HepG2 (cell line): ENCODE results near the gene SNUPN. TPM values are rescaled to one million over a fixed set of nuclear protein-coding genes. Genes with fewer than 3 reads are reported as not detected.

ENCODE experiments used
- FOXK1 ChIP-seq: sonication (generic); formaldehyde crosslinking; IDR thresholded peaks from 2 replicates; pipeline ENCODE4 v1.4.0; 2020; ENCODE audit warnings: low read depth, missing genetic modification reagents, borderline replicate concordance
- GATAD2A ChIP-seq: IDR thresholded peaks from 2 replicates; pipeline ENCODE4 v1.6.1; 2016
- KAT8 ChIP-seq: IDR thresholded peaks from 2 replicates; pipeline ENCODE4 v1.6.1; 2016; ENCODE audit warnings: missing genetic modification reagents, missing compliant biosample characterization
- KLF15 ChIP-seq: sonication (generic); formaldehyde crosslinking; IDR thresholded peaks from 2 replicates; pipeline ENCODE4 v1.8.1; 2023; ENCODE audit warnings: borderline replicate concordance, mild to moderate bottlenecking, inconsistent platforms, missing genetic modification reagents, mixed read lengths
- KLF9 ChIP-seq: IDR thresholded peaks from 2 replicates; pipeline ENCODE4 v1.6.1; 2016; ENCODE audit warnings: low read depth
- MBD4 ChIP-seq: IDR thresholded peaks from 2 replicates; pipeline ENCODE4 v1.6.1; 2012; ENCODE audit warnings: low read length, inconsistent platforms, borderline replicate concordance
- MEIS2 ChIP-seq: sonication (generic); formaldehyde crosslinking; IDR thresholded peaks from 2 replicates; pipeline ENCODE4 v1.9.0; 2021; ENCODE audit warnings: mild to moderate bottlenecking, missing genetic modification reagents
- POLR2G ChIP-seq: fragments of 200-400 bp; formaldehyde crosslinking; IDR thresholded peaks from 2 replicates; pipeline ENCODE4 v1.6.1; 2018; ENCODE audit warnings: mild to moderate bottlenecking, low read depth, low read length, moderate library complexity
- SIN3B ChIP-seq: fragments of 150-350 bp; IDR thresholded peaks from 2 replicates; pipeline ENCODE4 v1.6.1; 2014; ENCODE audit warnings: low read length
- SOX6 ChIP-seq, 2 experiments: fragments of 450-650 bp in 1 of 2; sonication (generic) in 1 of 2; formaldehyde crosslinking in 1 of 2; IDR thresholded peaks; 2 replicates each; pipeline versions ENCODE4 v1.4.0 to v1.6.1; 2017 to 2020; ENCODE audit warnings: antibody characterized with exemption in 1 of 2, mild to moderate bottlenecking in 1 of 2, missing genetic modification reagents in 1 of 2
- SUZ12 ChIP-seq: fragments of 150-350 bp; IDR thresholded peaks from 2 replicates; pipeline ENCODE4 v1.6.1; 2014; ENCODE audit warnings: low read depth, low read length
- ZMAT3 ChIP-seq: sonication (generic); formaldehyde crosslinking; conservative IDR thresholded peaks from 2 replicates; pipeline ENCODE4 v1.7.0; 2021; ENCODE audit warnings: missing genetic modification reagents
- ZMYM3 ChIP-seq: sonication (generic); formaldehyde crosslinking; IDR thresholded peaks from 2 replicates; pipeline ENCODE4 v1.5.1; 2020; ENCODE audit warnings: mild to moderate bottlenecking, missing genetic modification reagents
- ZNF674 ChIP-seq: sonication (generic); formaldehyde crosslinking; IDR thresholded peaks from 2 replicates; pipeline ENCODE4 v1.5.0; 2020; ENCODE audit warnings: low read depth, mild to moderate bottlenecking, missing genetic modification reagents
- ZNF850 ChIP-seq: sonication (generic); formaldehyde crosslinking; conservative IDR thresholded peaks from 2 replicates; pipeline ENCODE4 v1.9.0; 2021; ENCODE audit warnings: mild to moderate bottlenecking, missing genetic modification reagents
- polyA plus RNA-seq, 8 experiments: library from polyadenylated mRNA; depleted of rRNA in 3 of 8; stranded (reverse) in 7 of 8; unstranded in 1 of 8; fragments of >200 nt; fragmentation: Illumina TruSeq in 4 of 8; extraction: Trizol in 4 of 8; gene quantifications; 2 replicates each; pipeline versions ENCODE4 v1.2.1 to v1.2.3, GENCODE V29; 2011 to 2016; ENCODE audit warnings: low read depth in 4 of 8, missing spikeins in 1 of 8, mixed read lengths in 1 of 8; ENCODE audit not compliant: insufficient read depth in 1 of 8
- total RNA-seq, 5 experiments: library from RNA; depleted of rRNA; stranded (reverse); fragments of >200 nt; fragmentation: Illumina TruSeq; extraction: Trizol; gene quantifications; 2 replicates each; pipeline ENCODE4 v1.2.3, GENCODE V29; 2016; ENCODE audit warnings: low read depth in 1 of 5
- TF ChIP-seq, protein P1 (sequence below): sonication (generic); formaldehyde crosslinking; IDR thresholded peaks from one replicate; pipeline ENCODE4 v1.5.1; 2020; ENCODE audit warnings: mild to moderate bottlenecking, missing genetic modification reagents; ENCODE audit errors: not compliant biosample characterization
- TF ChIP-seq, protein P2 (sequence below): sonication (generic); formaldehyde crosslinking; IDR thresholded peaks from 2 replicates; pipeline ENCODE4 v1.5.0; 2020; ENCODE audit warnings: mild to moderate bottlenecking, missing genetic modification reagents, moderate library complexity
- TF ChIP-seq, protein P3 (sequence below): IDR thresholded peaks from 2 replicates; pipeline ENCODE4 v1.6.1; 2016; ENCODE audit warnings: missing biosample characterization, missing genetic modification reagents, low read depth

Gene SNUPN
- total and polyA plus RNA-seq, 2 of the 13 experiments (the other 11 are each of a cell fraction or from before 2014, with no cell fraction given) = 9.0 to 16.4 TPM

DNA sequence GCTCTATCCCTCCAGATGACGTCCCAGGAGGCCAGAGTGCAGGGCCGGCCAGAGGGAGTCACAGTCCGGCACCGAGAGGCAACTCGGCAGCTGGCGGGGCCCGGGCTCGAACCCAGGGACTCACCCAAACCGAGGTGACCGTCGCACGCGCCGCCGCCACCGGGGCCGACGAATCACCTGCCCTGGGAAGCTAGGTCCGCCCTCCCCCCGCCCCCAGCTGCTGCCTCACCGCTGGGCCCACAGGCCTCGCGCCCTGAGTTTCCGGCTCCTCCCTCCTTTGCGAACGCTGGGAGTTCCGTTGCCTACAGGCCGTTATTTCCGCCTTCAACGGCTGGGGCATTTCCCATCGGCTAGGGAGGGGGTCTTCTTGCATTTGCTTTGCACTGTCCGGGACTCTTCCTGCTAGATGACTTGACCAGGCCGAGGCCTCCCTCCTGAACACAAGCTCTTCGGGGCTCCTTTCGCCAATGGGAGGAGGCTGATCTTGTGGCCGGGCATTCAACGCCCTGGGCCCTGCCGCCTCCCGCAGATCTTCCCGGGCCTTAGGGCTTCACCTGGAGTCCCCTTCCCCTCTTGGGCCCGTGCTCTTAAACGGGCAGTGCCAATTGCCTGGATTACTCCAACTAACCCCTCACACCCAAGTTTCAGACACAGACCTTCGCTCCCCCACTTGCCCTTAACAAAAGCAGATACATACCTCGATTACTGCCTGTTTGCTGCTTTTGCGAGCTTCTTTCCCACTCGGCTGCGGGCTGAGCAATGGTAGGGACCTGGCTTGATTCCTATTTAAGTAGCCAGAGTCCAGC, at the start of gene SNUPN (continued):
- TF ChIP-seq, protein P1, sequence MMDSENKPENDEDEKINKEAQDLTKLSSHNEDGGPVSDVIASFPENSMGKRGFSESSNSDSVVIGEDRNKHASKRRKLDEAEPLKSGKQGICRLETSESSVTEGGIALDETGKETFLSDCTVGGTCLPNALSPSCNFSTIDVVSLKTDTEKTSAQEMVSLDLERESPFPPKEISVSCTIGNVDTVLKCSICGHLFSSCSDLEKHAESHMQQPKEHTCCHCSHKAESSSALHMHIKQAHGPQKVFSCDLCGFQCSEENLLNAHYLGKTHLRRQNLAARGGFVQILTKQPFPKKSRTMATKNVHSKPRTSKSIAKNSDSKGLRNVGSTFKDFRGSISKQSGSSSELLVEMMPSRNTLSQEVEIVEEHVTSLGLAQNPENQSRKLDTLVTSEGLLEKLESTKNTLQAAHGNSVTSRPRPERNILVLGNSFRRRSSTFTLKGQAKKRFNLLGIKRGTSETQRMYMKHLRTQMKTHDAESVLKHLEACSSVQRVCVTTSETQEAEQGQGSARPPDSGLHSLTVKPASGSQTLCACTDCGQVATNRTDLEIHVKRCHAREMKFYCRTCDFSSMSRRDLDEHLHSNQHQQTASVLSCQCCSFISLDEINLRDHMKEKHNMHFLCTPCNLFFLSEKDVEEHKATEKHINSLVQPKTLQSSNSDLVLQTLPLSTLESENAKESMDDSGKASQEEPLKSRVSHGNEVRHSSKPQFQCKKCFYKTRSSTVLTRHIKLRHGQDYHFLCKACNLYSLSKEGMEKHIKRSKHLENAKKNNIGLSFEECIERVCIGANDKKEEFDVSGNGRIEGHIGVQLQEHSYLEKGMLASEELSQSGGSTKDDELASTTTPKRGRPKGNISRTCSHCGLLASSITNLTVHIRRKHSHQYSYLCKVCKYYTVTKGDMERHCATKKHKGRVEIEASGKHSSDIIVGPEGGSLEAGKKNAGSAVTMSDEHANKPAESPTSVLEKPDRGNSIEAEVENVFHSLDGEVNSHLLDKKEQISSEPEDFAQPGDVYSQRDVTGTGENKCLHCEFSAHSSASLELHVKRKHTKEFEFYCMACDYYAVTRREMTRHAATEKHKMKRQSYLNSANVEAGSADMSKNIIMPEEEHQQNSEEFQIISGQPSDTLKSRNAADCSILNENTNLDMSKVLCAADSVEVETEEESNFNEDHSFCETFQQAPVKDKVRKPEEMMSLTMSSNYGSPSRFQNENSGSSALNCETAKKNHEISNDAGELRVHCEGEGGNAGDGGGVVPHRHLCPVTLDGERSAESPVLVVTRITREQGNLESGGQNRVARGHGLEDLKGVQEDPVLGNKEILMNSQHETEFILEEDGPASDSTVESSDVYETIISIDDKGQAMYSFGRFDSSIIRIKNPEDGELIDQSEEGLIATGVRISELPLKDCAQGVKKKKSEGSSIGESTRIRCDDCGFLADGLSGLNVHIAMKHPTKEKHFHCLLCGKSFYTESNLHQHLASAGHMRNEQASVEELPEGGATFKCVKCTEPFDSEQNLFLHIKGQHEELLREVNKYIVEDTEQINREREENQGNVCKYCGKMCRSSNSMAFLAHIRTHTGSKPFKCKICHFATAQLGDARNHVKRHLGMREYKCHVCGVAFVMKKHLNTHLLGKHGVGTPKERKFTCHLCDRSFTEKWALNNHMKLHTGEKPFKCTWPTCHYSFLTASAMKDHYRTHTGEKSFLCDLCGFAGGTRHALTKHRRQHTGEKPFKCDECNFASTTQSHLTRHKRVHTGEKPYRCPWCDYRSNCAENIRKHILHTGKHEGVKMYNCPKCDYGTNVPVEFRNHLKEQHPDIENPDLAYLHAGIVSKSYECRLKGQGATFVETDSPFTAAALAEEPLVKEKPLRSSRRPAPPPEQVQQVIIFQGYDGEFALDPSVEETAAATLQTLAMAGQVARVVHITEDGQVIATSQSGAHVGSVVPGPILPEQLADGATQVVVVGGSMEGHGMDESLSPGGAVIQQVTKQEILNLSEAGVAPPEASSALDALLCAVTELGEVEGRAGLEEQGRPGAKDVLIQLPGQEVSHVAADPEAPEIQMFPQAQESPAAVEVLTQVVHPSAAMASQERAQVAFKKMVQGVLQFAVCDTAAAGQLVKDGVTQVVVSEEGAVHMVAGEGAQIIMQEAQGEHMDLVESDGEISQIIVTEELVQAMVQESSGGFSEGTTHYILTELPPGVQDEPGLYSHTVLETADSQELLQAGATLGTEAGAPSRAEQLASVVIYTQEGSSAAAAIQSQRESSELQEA = no peak
- no peak; the same call in 1 of the 2 replicates for TF ChIP-seq SIN3B
- TF ChIP-seq SUZ12 = no peak
- TF ChIP-seq, protein P2, sequence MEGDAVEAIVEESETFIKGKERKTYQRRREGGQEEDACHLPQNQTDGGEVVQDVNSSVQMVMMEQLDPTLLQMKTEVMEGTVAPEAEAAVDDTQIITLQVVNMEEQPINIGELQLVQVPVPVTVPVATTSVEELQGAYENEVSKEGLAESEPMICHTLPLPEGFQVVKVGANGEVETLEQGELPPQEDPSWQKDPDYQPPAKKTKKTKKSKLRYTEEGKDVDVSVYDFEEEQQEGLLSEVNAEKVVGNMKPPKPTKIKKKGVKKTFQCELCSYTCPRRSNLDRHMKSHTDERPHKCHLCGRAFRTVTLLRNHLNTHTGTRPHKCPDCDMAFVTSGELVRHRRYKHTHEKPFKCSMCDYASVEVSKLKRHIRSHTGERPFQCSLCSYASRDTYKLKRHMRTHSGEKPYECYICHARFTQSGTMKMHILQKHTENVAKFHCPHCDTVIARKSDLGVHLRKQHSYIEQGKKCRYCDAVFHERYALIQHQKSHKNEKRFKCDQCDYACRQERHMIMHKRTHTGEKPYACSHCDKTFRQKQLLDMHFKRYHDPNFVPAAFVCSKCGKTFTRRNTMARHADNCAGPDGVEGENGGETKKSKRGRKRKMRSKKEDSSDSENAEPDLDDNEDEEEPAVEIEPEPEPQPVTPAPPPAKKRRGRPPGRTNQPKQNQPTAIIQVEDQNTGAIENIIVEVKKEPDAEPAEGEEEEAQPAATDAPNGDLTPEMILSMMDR (CRISPR knock-in tag) = no peak
- TF ChIP-seq SOX6 (IDR thresholded peaks at IDR 0.05) = no peak
- peak; percentile 65; the same call in 1 of the 2 replicates for TF ChIP-seq SOX6 (CRISPR knock-in tag; IDR thresholded peaks at IDR 0.05)
- peak; percentile 68; the same call in 1 of the 2 replicates for TF ChIP-seq ZNF850 (CRISPR knock-in tag)
- TF ChIP-seq KLF9 = 0 out of 2 replicates have a peak, but pooled peaks have one; percentile 48
- peak; percentile 81 for TF ChIP-seq ZMYM3 (CRISPR knock-in tag)
- TF ChIP-seq KAT8 = peak; percentile 89
- TF ChIP-seq KLF15 (CRISPR knock-in tag) = no peak; the same call in 1 of the 2 replicates
- TF ChIP-seq ZNF674 = no peak
- TF ChIP-seq POLR2G = peak; percentile 91
- TF ChIP-seq, protein P3, sequence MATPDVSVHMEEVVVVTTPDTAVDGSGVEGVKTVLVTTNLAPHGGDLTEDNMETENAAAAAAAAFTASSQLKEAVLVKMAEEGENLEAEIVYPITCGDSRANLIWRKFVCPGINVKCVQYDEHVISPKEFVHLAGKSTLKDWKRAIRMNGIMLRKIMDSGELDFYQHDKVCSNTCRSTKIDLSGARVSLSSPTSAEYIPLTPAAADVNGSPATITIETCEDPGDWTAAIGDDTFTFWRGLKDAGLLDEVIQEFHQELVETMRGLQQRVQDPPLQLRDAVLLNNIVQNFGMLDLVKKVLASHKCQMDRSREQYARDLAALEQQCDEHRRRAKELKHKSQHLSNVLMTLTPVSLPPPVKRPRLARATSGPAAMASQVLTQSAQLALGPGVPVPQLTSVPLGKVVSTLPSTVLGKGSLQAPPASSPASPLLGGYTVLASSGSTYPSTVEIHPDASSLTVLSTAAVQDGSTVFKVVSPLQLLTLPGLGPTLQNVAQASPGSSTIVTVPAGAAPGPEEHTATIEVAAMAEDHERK (CRISPR knock-in tag) = no peak
- peak; percentile 39; the same call in 1 of the 2 replicates for TF ChIP-seq FOXK1 (CRISPR knock-in tag)
- no peak; the same call in 1 of the 2 replicates for TF ChIP-seq ZMAT3 (CRISPR knock-in tag)
- TF ChIP-seq GATAD2A (CRISPR knock-in tag) = peak; percentile 51; the same call in 1 of the 2 replicates
- peak; percentile 49; the same call in 1 of the 2 replicates for TF ChIP-seq MEIS2 (CRISPR knock-in tag)
- TF ChIP-seq MBD4 = no peak
